SIG-M5 (cell line): ENCODE data around the gene CHFR.
"Not testable (repeated sequence)": the region's sequence is repeated elsewhere in the genome, so short reads cannot be mapped to it uniquely, and the experiment has no call there.

Experiments used
- DNase-seq: peaks from one replicate; lab custom pipeline; 2025; lab: John Stamatoyannopoulos, UW

The CHFR gene

GRCh38 chr12:132874620-132875019 is 12.8 kb downstream of the CHFR start:
- DNase-seq, result not testable (repeated sequence)

GRCh38 chr12:132874175-132874574 is 13.2 kb downstream of the CHFR start:
- DNase-seq, result no peak

- no peak for DNase-seq
Observed at GRCh38 chr12:132873724-132874123, 13.7 kb downstream of the CHFR start.

- no peak for DNase-seq
Observed at GRCh38 chr12:132872975-132873421, 14.4 kb downstream of the CHFR start.

- DNase-seq, result no peak
Observed at GRCh38 chr12:132872073-132872855, 15.1 kb downstream of the CHFR start.

- DNase-seq, result no peak
Observed at GRCh38 chr12:132869551-132869950, 17.9 kb downstream of the CHFR start.

GRCh38 chr12:132866251-132866828 is 21.1 kb downstream of the CHFR start:
- no peak for DNase-seq

- DNase-seq, result no peak
Observed at GRCh38 chr12:132861558-132861957, 25.8 kb downstream of the CHFR start.

GRCh38 chr12:132858718-132859266 is 28.6 kb downstream of the CHFR start:
- DNase-seq, result no peak

GRCh38 chr12:132857019-132857418 is 30.4 kb downstream of the CHFR start:
- DNase-seq, result not testable (repeated sequence)

GRCh38 chr12:132856581-132856980 is 30.8 kb downstream of the CHFR start:
- no peak for DNase-seq

- not testable (repeated sequence) for DNase-seq
Observed at GRCh38 chr12:132855211-132855610, 32.2 kb downstream of the CHFR start.

GRCh38 chr12:132853285-132854092 is 33.9 kb downstream of the CHFR start:
- DNase-seq, result no peak

GRCh38 chr12:132852496-132852895 is 34.9 kb downstream of the CHFR start:
- no peak for DNase-seq

GRCh38 chr12:132851465-132851864 is 35.9 kb downstream of the CHFR start:
- no peak for DNase-seq

GRCh38 chr12:132850291-132850690 is 37.1 kb downstream of the CHFR start:
- no peak for DNase-seq

- DNase-seq, result no peak
Observed at GRCh38 chr12:132848521-132848920, 38.9 kb downstream of the CHFR start.

GRCh38 chr12:132847363-132848356 is 39.7 kb downstream of the CHFR start:
- DNase-seq, result no peak

- DNase-seq, result not testable (repeated sequence)
Observed at GRCh38 chr12:132844681-132845080, 42.7 kb downstream of the CHFR start.

- DNase-seq, result no peak
Observed at GRCh38 chr12:132842449-132843045, 44.9 kb downstream of the CHFR start.

- no peak for DNase-seq
Observed at GRCh38 chr12:132841151-132841550, 46.3 kb downstream of the CHFR start.
